Measurements from ENCODE around the gene LINC01488. TPM values are rescaled to one million over a fixed set of nuclear protein-coding genes. Genes with fewer than 3 reads are reported as not detected.

The LINC01488 gene
- total and polyA plus RNA-seq, 2 donors from 2014 or later: not detected

GRCh38 chr11:69482322-69482721 is 859 bp downstream of the LINC01488 start:
- Histone ChIP-seq H3K27ac (ENCODE audit: low read depth in 2 of 2, low read length in 2 of 2) (no peak overlapping the region), H3K9ac (ENCODE audit: low read length in 3 of 3) (no peak overlapping the region), H3K4me3 (ENCODE audit: low read length in 3 of 3) (no peak overlapping the region), H3K4me1 (ENCODE audit: control insufficient read depth in 2 of 3, insufficient read depth in 2 of 3, low read depth in 1 of 3, low read length in 3 of 3) (peaks cover 0 to 15% (median 3%) of the 10 kb centered on the region in 3 donors), H3K27me3 (ENCODE audit: control insufficient read depth, insufficient read depth, low read length) (no peaks in the 10 kb centered on the region), H3K9me3 (ENCODE audit: control insufficient read depth in 2 of 3, insufficient read depth in 1 of 3, low read length in 3 of 3) (peaks cover 0 to 3% (median 0%) of the 10 kb centered on the region in 3 donors), H3K36me3 (ENCODE audit: control insufficient read depth in 2 of 3, insufficient read depth in 3 of 3, low read length in 3 of 3) (no peaks in the 10 kb centered on the region)
- DNase-seq: no peak
- TF ChIP-seq, protein P1, sequence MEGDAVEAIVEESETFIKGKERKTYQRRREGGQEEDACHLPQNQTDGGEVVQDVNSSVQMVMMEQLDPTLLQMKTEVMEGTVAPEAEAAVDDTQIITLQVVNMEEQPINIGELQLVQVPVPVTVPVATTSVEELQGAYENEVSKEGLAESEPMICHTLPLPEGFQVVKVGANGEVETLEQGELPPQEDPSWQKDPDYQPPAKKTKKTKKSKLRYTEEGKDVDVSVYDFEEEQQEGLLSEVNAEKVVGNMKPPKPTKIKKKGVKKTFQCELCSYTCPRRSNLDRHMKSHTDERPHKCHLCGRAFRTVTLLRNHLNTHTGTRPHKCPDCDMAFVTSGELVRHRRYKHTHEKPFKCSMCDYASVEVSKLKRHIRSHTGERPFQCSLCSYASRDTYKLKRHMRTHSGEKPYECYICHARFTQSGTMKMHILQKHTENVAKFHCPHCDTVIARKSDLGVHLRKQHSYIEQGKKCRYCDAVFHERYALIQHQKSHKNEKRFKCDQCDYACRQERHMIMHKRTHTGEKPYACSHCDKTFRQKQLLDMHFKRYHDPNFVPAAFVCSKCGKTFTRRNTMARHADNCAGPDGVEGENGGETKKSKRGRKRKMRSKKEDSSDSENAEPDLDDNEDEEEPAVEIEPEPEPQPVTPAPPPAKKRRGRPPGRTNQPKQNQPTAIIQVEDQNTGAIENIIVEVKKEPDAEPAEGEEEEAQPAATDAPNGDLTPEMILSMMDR (IDR thresholded peaks at IDR 0.05; ENCODE audit: borderline replicate concordance, extremely low read depth, insufficient read depth): no peak
- intact Hi-C loops (cut with DNase I): no loop called here
- FAIRE-seq: no peak

- Histone ChIP-seq H3K9ac (ENCODE audit: low read length in 3 of 3) (no peak overlapping the region), H3K36me3 (ENCODE audit: control insufficient read depth in 2 of 3, insufficient read depth in 3 of 3, low read length in 3 of 3) (no peaks in the 10 kb centered on the region), H3K4me3 (ENCODE audit: low read length in 3 of 3) (no peak overlapping the region), H3K4me1 (ENCODE audit: control insufficient read depth in 2 of 3, insufficient read depth in 2 of 3, low read depth in 1 of 3, low read length in 3 of 3) (peaks cover 0 to 15% (median 3%) of the 10 kb centered on the region in 3 donors), H3K27ac (ENCODE audit: low read depth in 2 of 2, low read length in 2 of 2) (no peak overlapping the region), H3K9me3 (ENCODE audit: control insufficient read depth in 2 of 3, insufficient read depth in 1 of 3, low read length in 3 of 3) (peaks cover 0 to 3% (median 0%) of the 10 kb centered on the region in 3 donors), H3K27me3 (ENCODE audit: control insufficient read depth, insufficient read depth, low read length) (no peaks in the 10 kb centered on the region)
- FAIRE-seq: no peak
- peak in 1 of 5 donors; percentile 12 for DNase-seq
- TF ChIP-seq, protein P1 (IDR thresholded peaks at IDR 0.05; ENCODE audit: borderline replicate concordance, extremely low read depth, insufficient read depth): no peak
- intact Hi-C loops (cut with DNase I): no loop called here
Observed at GRCh38 chr11:69483170-69483569, 1.7 kb downstream of the LINC01488 start.

- FAIRE-seq: no peak
- H3K4me3 ChIP-seq (ENCODE audit: low read length in 3 of 3): no peak overlapping the region
- H3K36me3 ChIP-seq (ENCODE audit: control insufficient read depth in 2 of 3, insufficient read depth in 3 of 3, low read length in 3 of 3): no peaks in the 10 kb centered on the region
- intact Hi-C loops (cut with DNase I): no loop called here
- DNase-seq: peak in 1 of 5 donors; percentile 55
- H3K27ac ChIP-seq (ENCODE audit: low read depth in 2 of 2, low read length in 2 of 2): no peak overlapping the region
- TF ChIP-seq, protein P1 (IDR thresholded peaks at IDR 0.05; ENCODE audit: borderline replicate concordance, extremely low read depth, insufficient read depth): no peak
- peaks cover 0 to 15% (median 3%) of the 10 kb centered on the region in 3 donors for H3K4me1 ChIP-seq (ENCODE audit: control insufficient read depth in 2 of 3, insufficient read depth in 2 of 3, low read depth in 1 of 3, low read length in 3 of 3)
- no peak overlapping the region for H3K9ac ChIP-seq (ENCODE audit: low read length in 3 of 3)
- H3K27me3 ChIP-seq (ENCODE audit: control insufficient read depth, insufficient read depth, low read length): no peaks in the 10 kb centered on the region
- H3K9me3 ChIP-seq (ENCODE audit: control insufficient read depth in 2 of 3, insufficient read depth in 1 of 3, low read length in 3 of 3): peaks cover 0 to 3% (median 0%) of the 10 kb centered on the region in 3 donors
Observed at GRCh38 chr11:69483691-69484426, 2.4 kb downstream of the LINC01488 start.
